ENCODE results near the gene TMEM179. TPM values are rescaled to one million over a fixed set of nuclear protein-coding genes. Genes with fewer than 3 reads are reported as not detected.

TMEM179 gene
- polyA plus RNA-seq, 1 donor from 2014 or later, result 20.3 TPM

- no peak overlapping the region for H3K27ac ChIP-seq (ENCODE audit: low read length)
- H3K9ac ChIP-seq (ENCODE audit: low read length), result no peak overlapping the region
- no peak for TF ChIP-seq POLR2AphosphoS5 (IDR thresholded peaks at IDR 0.05)
- TF ChIP-seq EZH2 (IDR thresholded peaks at IDR 0.05; ENCODE audit: borderline replicate concordance, insufficient read depth, low read length, poor library complexity, severe bottlenecking), result no peak
- no peak for TF ChIP-seq REST (IDR thresholded peaks at IDR 0.05; ENCODE audit: borderline replicate concordance)
- no peak for TF ChIP-seq EP300 (conservative IDR thresholded peaks at IDR 0.05; ENCODE audit: poor library complexity, severe bottlenecking)
- TF ChIP-seq MXI1 (conservative IDR thresholded peaks at IDR 0.05; ENCODE audit: poor library complexity, severe bottlenecking), result no peak
- no peak for TF ChIP-seq TAF1 (IDR thresholded peaks at IDR 0.05; ENCODE audit: low read depth)
- no peak for TF ChIP-seq RAD21 (conservative IDR thresholded peaks at IDR 0.05)
- no peak for TF ChIP-seq CTCF (IDR thresholded peaks at IDR 0.05; ENCODE audit: poor library complexity, severe bottlenecking)
- TF ChIP-seq SMC3 (conservative IDR thresholded peaks at IDR 0.05; ENCODE audit: poor library complexity), result no peak
- no peaks in the 10 kb centered on the region for H4K20me1 ChIP-seq (ENCODE audit: insufficient read depth)
- H3K9me2 ChIP-seq (ENCODE audit: insufficient read depth, low read length), result no peaks in the 10 kb centered on the region
- no peak overlapping the region for H3K4me3 ChIP-seq (ENCODE audit: low read length)
- H2AFZ ChIP-seq (ENCODE audit: low read depth, low read length), result no peak overlapping the region
- no peaks in the 10 kb centered on the region for H3F3A ChIP-seq (ENCODE audit: insufficient read depth, low read length, poor library complexity, severe bottlenecking)
- no peaks in the 10 kb centered on the region for H3K9me3 ChIP-seq (ENCODE audit: low read length)
- H3K27me3 ChIP-seq (ENCODE audit: insufficient read depth, low read depth, low read length), result no peaks in the 10 kb centered on the region
- H3K36me3 ChIP-seq (ENCODE audit: insufficient read depth, low read length), result no peaks in the 10 kb centered on the region
- no peaks in the 10 kb centered on the region for H3K79me2 ChIP-seq (replicated peaks; ENCODE audit: insufficient read depth, low read length)
- H3K4me2 ChIP-seq (ENCODE audit: low read length), result no peak overlapping the region
These were observed 36.0 kb downstream of the TMEM179 start for GRCh38 chr14:104568620-104569019.

GRCh38 chr14:104567957-104568225 lies 36.7 kb downstream of the TMEM179 start:
- TF ChIP-seq MXI1 (conservative IDR thresholded peaks at IDR 0.05; ENCODE audit: poor library complexity, severe bottlenecking), result no peak
- TF ChIP-seq SMC3 (conservative IDR thresholded peaks at IDR 0.05; ENCODE audit: poor library complexity), result no peak
- no peak for TF ChIP-seq RAD21 (conservative IDR thresholded peaks at IDR 0.05)
- no peak for TF ChIP-seq TAF1 (IDR thresholded peaks at IDR 0.05; ENCODE audit: low read depth)
- no peak for TF ChIP-seq CTCF (IDR thresholded peaks at IDR 0.05; ENCODE audit: poor library complexity, severe bottlenecking)
- H3K9me2 ChIP-seq (ENCODE audit: insufficient read depth, low read length), result no peaks in the 10 kb centered on the region
- H3K27me3 ChIP-seq (ENCODE audit: insufficient read depth, low read depth, low read length), result no peaks in the 10 kb centered on the region
- no peak overlapping the region for H3K4me2 ChIP-seq (ENCODE audit: low read length)
- H3K9ac ChIP-seq (ENCODE audit: low read length), result no peak overlapping the region
- H3K4me3 ChIP-seq (ENCODE audit: low read length), result no peak overlapping the region
- H3K27ac ChIP-seq (ENCODE audit: low read length), result no peak overlapping the region
- no peaks in the 10 kb centered on the region for H3K36me3 ChIP-seq (ENCODE audit: insufficient read depth, low read length)
- H2AFZ ChIP-seq (ENCODE audit: low read depth, low read length), result no peak overlapping the region
- H3F3A ChIP-seq (ENCODE audit: insufficient read depth, low read length, poor library complexity, severe bottlenecking), result no peaks in the 10 kb centered on the region
- H3K9me3 ChIP-seq (ENCODE audit: low read length), result no peaks in the 10 kb centered on the region
- H4K20me1 ChIP-seq (ENCODE audit: insufficient read depth), result no peaks in the 10 kb centered on the region
- H3K79me2 ChIP-seq (replicated peaks; ENCODE audit: insufficient read depth, low read length), result no peaks in the 10 kb centered on the region

All from neural cell (in vitro differentiated cells).